Vagina (tissue), 2 donors: ENCODE results near the gene TLNRD1. TPM values are rescaled to one million over a fixed set of nuclear protein-coding genes. Genes with fewer than 3 reads are reported as not detected.
A peak's percentile ranks its signal among the peaks of the same experiment; 100 is the strongest.

Source experiments
- DNase-seq, 2 donors: peaks; one replicate each; pipeline ENCODE4 v3.0.0-alpha.2; 2017; ENCODE audit errors: extremely low spot score in 2 of 2
- H3K27ac ChIP-seq: fragments of 200-600 bp; sonication (generic); one replicate; pipeline ENCODE4 v1.5.1; 2019
- H3K27me3 ChIP-seq: fragments of 200-600 bp; sonication (generic); one replicate; pipeline ENCODE4 v1.5.1; 2019
- H3K36me3 ChIP-seq, 2 donors: fragments of 200-600 bp; sonication (generic); one replicate each; pipeline ENCODE4 v1.5.1; 2017 to 2019
- H3K4me1 ChIP-seq: fragments of 200-600 bp; sonication (generic); one replicate; pipeline ENCODE4 v1.5.1; 2019
- H3K4me3 ChIP-seq, 2 donors: fragments of 200-600 bp; sonication (generic); 1 replicate in 1 of 2; 2 replicates in 1 of 2; pipeline ENCODE4 v1.5.1; 2016 to 2019
- H3K9me3 ChIP-seq: fragments of 200-600 bp; sonication (generic); one replicate; pipeline ENCODE4 v1.5.1; 2019
- POLR2A ChIP-seq, 2 donors: fragments of 450-650 bp; IDR thresholded peaks; one replicate each; pipeline ENCODE4 v1.6.1; 2017; ENCODE audit warnings: antibody characterized with exemption in 2 of 2, mild to moderate bottlenecking in 2 of 2, moderate library complexity in 2 of 2
- POLR2AphosphoS5 ChIP-seq, 2 donors: sonication (generic); formaldehyde crosslinking; IDR thresholded peaks; one replicate each; pipeline ENCODE4 v1.9.0; 2017; ENCODE audit warnings: antibody characterized with exemption in 2 of 2, mild to moderate bottlenecking in 2 of 2, low read depth in 1 of 2; ENCODE audit not compliant: insufficient read depth in 1 of 2
- intact Hi-C: fragments of 100-400 bp; cut with DNase I; formaldehyde crosslinking; loops from one replicate; pipeline ENCODE4 v1.15.1; 2023
- total RNA-seq: library from RNA; depleted of rRNA; stranded (reverse); fragments of >200 nt; gene quantifications from one replicate; pipeline ENCODE4 v1.2.3, GENCODE V29; 2016
- TF ChIP-seq, protein P1 (sequence below), 3 experiments: fragments of 450-650 bp in 2 of 3; fragments of 200-600 bp in 1 of 3; sonication (generic) in 1 of 3; IDR thresholded peaks; one replicate each; pipeline ENCODE4 v1.5.1; 2017 to 2019; ENCODE audit warnings: antibody characterized with exemption in 3 of 3, mild to moderate bottlenecking in 2 of 3, moderate library complexity in 2 of 3

Gene TLNRD1
- total RNA-seq, 1 donor from 2014 or later: 28.0 TPM

DNA sequence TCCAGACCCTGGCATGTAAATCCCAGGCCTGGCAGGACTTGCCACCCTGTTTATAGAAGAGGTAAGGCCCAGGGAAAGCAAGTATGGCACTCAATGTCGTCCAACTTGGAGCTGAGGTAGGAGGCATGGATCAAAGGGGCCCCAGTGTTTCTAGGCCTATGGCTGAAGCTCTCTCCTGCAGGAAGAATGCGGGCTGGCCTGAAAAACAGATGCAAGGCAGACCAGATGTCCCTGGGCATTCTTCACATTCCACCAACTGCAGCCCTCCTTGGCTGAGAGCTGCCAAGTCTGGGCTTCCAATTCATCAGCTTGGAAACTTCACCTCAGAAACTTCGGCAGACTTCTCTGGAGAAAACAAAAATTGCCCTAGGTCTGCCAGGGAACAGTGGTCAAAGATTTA lies 33.3 kb upstream of the TLNRD1 start:
- H3K27me3 ChIP-seq: no peaks in the 10 kb centered on the region
- TF ChIP-seq, protein P1, sequence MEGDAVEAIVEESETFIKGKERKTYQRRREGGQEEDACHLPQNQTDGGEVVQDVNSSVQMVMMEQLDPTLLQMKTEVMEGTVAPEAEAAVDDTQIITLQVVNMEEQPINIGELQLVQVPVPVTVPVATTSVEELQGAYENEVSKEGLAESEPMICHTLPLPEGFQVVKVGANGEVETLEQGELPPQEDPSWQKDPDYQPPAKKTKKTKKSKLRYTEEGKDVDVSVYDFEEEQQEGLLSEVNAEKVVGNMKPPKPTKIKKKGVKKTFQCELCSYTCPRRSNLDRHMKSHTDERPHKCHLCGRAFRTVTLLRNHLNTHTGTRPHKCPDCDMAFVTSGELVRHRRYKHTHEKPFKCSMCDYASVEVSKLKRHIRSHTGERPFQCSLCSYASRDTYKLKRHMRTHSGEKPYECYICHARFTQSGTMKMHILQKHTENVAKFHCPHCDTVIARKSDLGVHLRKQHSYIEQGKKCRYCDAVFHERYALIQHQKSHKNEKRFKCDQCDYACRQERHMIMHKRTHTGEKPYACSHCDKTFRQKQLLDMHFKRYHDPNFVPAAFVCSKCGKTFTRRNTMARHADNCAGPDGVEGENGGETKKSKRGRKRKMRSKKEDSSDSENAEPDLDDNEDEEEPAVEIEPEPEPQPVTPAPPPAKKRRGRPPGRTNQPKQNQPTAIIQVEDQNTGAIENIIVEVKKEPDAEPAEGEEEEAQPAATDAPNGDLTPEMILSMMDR (IDR thresholded peaks at IDR 0.05): no peak
- DNase-seq: peak in 1 of 2 donors; percentile 47
- no peak overlapping the region for H3K27ac ChIP-seq
- H3K4me3 ChIP-seq: no peak overlapping the region
- H3K36me3 ChIP-seq: peaks cover 0 to 4% of the 10 kb centered on the region in 2 donors
- H3K9me3 ChIP-seq: no peaks in the 10 kb centered on the region
- intact Hi-C loops: no loop called here
- H3K4me1 ChIP-seq: no peaks in the 10 kb centered on the region

DNA sequence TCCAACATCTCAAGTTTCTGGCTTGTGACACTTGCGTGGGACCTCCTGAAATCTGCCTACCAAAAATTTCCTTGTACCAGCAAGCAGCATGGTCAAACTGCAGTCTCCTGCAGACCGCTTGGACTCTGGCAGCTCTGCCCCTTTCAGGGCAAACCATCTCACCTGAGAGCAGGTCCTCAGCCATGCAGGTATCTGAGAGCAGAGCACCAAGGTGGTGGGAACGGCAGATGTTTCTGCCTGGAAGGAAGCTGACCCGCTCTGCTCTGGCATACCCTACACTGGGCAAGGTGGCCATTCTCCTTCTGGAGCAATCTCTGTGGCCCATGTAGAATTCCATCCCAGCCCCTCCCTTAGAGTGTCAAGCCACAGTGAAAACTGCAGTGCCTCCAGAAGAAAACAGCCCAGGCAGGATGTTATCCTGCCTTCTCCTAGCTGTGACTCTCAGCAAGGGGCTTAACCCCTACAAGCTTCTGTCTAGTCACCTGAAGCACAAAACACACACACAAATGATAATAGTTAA lies 32.7 kb upstream of the TLNRD1 start:
- Histone ChIP-seq H3K9me3 (no peaks in the 10 kb centered on the region), H3K36me3 (peaks cover 0 to 4% of the 10 kb centered on the region in 2 donors), H3K4me3 (no peak overlapping the region), H3K27ac (no peak overlapping the region), H3K27me3 (no peaks in the 10 kb centered on the region), H3K4me1 (no peaks in the 10 kb centered on the region)
- intact Hi-C loops: no loop called here
- TF ChIP-seq POLR2AphosphoS5 (IDR thresholded peaks at IDR 0.05; ENCODE audit: insufficient read depth in 1 of 2, low read depth in 1 of 2) (no peak), POLR2A (IDR thresholded peaks at IDR 0.05) (no peak)
- TF ChIP-seq, protein P1 (IDR thresholded peaks at IDR 0.05): no peak
- DNase-seq: peak in 1 of 2 donors; percentile 79

DNA sequence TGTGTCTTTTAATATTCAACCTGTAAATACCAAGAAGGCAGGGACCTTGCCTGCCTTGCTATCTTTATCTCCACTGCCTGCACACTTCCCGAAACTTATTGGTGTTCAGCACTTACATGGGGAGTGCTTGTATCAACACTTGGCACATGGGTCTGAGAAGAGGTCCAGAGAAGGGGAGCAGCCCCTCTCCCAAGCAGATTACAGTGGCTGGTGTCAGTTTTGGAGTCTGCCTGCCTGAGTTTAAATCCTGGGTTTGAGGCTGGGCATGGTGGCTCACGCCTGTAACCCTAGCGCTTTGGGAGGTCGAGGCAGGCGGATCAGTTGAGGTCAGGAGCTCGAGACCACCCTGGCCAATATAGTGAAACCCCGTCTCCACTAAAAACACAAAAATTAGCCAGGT lies 31.4 kb upstream of the TLNRD1 start:
- intact Hi-C loops: no loop called here

DNA sequence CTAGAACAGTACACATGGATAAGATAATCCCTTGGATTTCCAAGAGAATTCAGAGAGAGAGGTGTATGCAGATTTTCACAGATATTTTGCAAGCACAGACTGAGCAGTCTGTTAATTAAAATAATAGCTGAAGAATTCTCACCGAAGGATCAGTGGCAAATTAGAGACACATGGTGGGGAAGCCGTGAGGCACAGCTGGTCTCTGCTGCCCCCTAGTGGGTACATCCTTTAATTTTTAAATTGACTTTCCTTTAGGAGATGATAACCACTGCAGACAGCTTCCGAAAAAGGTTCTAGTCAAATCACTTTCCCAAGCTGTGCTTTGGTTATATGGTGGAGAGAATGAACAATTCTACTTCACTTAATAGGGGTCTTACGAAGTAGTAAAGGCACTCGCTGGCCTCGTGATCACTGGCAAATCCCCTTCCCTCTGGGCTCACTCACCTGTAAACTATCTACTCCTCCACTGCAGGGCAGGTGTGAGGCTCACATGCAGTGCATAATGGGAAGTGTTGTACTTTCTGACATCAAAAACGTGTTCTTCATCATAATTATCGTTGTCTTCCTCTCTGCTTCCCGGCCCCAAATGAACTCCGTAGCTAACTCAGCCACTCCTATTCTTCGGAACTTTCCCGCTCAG lies 30.6 kb upstream of the TLNRD1 start:
- Histone ChIP-seq H3K27ac (no peak overlapping the region), H3K36me3 (peaks cover 0 to 4% of the 10 kb centered on the region in 2 donors), H3K4me3 (no peak overlapping the region), H3K27me3 (no peaks in the 10 kb centered on the region), H3K4me1 (no peaks in the 10 kb centered on the region), H3K9me3 (no peaks in the 10 kb centered on the region)
- intact Hi-C loops: loop anchor here (2.0 to 10.0 kb wide), 2 partner anchors 403 to 515 kb away; no protein-coding TSS in a partner anchor
- TF ChIP-seq POLR2A (IDR thresholded peaks at IDR 0.05): no peak
- peak in 1 of 2 donors; percentile 23 for TF ChIP-seq POLR2AphosphoS5 (IDR thresholded peaks at IDR 0.05; ENCODE audit: insufficient read depth in 1 of 2, low read depth in 1 of 2)
- TF ChIP-seq, protein P1 (IDR thresholded peaks at IDR 0.05): peak; percentile 70 to 84 (median 80)
- peak in 1 of 2 donors; percentile 64 for DNase-seq

More for the DNA sequence above, 31.4 kb upstream of the TLNRD1 start:
- Histone ChIP-seq H3K4me1 (no peaks in the 10 kb centered on the region), H3K27ac (no peak overlapping the region), H3K4me3 (no peak overlapping the region), H3K27me3 (no peaks in the 10 kb centered on the region), H3K9me3 (no peaks in the 10 kb centered on the region), H3K36me3 (peaks cover 0 to 4% of the 10 kb centered on the region in 2 donors)
- TF ChIP-seq, protein P1 (IDR thresholded peaks at IDR 0.05): no peak
- no peak for TF ChIP-seq POLR2A (IDR thresholded peaks at IDR 0.05)
- TF ChIP-seq POLR2AphosphoS5 (IDR thresholded peaks at IDR 0.05; ENCODE audit: insufficient read depth in 1 of 2, low read depth in 1 of 2): no peak
- peak in 1 of 2 donors; percentile 71 for DNase-seq

DNA sequence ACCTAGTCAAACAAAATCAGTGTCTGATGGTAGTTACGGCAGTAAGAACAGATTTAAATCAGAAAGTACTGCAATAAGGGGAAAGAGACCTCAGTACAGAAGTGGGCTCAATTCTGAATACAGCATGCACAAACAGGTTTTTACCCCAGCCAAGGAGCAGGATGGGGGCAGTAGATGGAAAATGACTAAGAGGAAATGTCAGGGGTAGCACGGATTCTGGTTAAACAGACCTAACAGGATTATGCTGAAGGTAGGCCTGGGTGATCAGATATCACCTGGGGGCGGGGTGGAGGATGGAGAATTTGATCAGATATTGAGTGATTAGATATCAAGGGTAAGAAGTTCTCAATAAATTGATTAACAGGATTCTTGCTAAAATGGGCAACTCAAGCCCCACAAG lies 30.1 kb upstream of the TLNRD1 start:
- intact Hi-C loops: loop anchor here (2.0 to 10.0 kb wide), 2 partner anchors 404 to 516 kb away; no protein-coding TSS in a partner anchor
- H3K4me3 ChIP-seq: no peak overlapping the region

More for the DNA sequence above, 30.1 kb upstream of the TLNRD1 start:
- DNase-seq: peak in 1 of 2 donors; percentile 70
- Histone ChIP-seq H3K9me3 (no peaks in the 10 kb centered on the region), H3K4me1 (no peaks in the 10 kb centered on the region), H3K27ac (no peak overlapping the region), H3K36me3 (peaks cover 0 to 4% of the 10 kb centered on the region in 2 donors), H3K27me3 (no peaks in the 10 kb centered on the region)
- TF ChIP-seq, protein P1 (IDR thresholded peaks at IDR 0.05): no peak
- no peak for TF ChIP-seq POLR2AphosphoS5 (IDR thresholded peaks at IDR 0.05; ENCODE audit: insufficient read depth in 1 of 2, low read depth in 1 of 2)
- no peak for TF ChIP-seq POLR2A (IDR thresholded peaks at IDR 0.05)
